ENCODE measurements around the gene TPTE.
"Not testable (repeated sequence)": the region's sequence is repeated elsewhere in the genome, so short reads cannot be mapped to it uniquely, and the experiment has no call there.

TPTE gene

DNA sequence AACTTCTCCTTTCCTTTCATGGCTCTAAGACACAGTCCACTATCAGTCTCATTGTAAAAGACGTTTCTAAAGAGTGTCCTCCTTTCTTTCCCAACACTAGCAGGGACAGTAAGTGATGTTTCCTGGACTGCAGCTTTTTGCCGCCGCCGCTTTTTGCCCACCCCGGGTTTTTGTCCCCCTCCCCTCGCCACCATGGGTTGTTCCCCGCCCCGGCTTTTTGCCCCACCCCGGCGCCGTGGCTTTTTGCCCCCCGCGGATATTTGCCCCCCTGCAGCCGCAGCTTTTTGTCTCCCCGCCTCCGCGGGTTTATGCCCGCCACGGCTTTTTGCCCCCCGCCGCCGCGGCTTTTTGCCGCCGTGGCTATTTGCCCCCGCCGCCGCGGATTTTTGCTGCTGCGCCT is 95.2 kb downstream of the TPTE start:
- H3K9ac ChIP-seq (ENCODE audit: low read depth, low read length): no peak overlapping the region
- no peak overlapping the region for H3K4me3 ChIP-seq (ENCODE audit: low read depth, low read length)
- H3K4me1 ChIP-seq (ENCODE audit: control insufficient read depth, insufficient read depth, low read length): no peaks in the 10 kb centered on the region
- no peaks in the 10 kb centered on the region for H3K27me3 ChIP-seq (ENCODE audit: control insufficient read depth, insufficient read depth, low read length)
- no peak overlapping the region for H3K27ac ChIP-seq (ENCODE audit: low read depth, low read length)
- H3K36me3 ChIP-seq (ENCODE audit: control insufficient read depth, insufficient read depth, low read length): no peaks in the 10 kb centered on the region
- peaks cover 68% of the 10 kb centered on the region for H3K9me3 ChIP-seq (ENCODE audit: control insufficient read depth, insufficient read depth, low read length)

- H3K36me3 ChIP-seq (ENCODE audit: control insufficient read depth, insufficient read depth, low read length); H3K4me1 ChIP-seq (ENCODE audit: control insufficient read depth, insufficient read depth, low read length); H3K27ac ChIP-seq (ENCODE audit: low read depth, low read length); H3K27me3 ChIP-seq (ENCODE audit: control insufficient read depth, insufficient read depth, low read length); H3K4me3 ChIP-seq (ENCODE audit: low read depth, low read length); H3K9ac ChIP-seq (ENCODE audit: low read depth, low read length): not testable (repeated sequence)
- H3K9me3 ChIP-seq (ENCODE audit: control insufficient read depth, insufficient read depth, low read length): peaks cover 69% of the 10 kb centered on the region
Observed at GRCh38 chr21:10617133-10617752, 95.9 kb downstream of the TPTE start.

DNA sequence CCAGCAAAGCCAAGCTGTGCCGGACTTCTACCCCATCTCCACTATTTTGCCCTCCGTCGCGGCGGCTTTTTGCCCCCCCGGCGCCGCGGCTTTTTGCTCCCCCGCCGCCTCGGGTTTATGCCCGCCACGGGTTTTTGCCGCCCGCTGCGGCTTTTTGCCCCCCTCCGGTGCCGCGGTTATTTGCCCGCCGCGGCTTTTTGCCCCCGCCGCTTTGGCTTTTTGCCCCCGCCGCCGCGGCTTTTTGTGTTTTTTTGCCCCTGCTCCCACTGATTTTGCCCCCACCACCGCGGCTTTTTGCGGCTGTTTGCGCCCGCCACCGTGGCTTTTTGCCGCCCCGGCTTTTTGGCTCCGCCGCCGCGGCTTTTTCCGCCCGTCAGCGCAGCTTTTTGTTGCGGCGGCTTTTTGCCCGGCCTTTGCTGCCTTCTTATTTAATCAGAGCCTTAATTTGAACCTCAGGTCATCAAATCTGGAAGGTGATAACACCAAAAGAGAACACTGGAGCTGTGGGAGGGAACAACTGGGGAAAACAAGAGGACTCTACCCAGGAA is 106.0 kb downstream of the TPTE start:
- Histone ChIP-seq H3K9me3 (ENCODE audit: control insufficient read depth, insufficient read depth, low read length) (peaks cover 64% of the 10 kb centered on the region), H3K27me3 (ENCODE audit: control insufficient read depth, insufficient read depth, low read length) (no peaks in the 10 kb centered on the region), H3K9ac (ENCODE audit: low read depth, low read length) (no peak overlapping the region), H3K4me1 (ENCODE audit: control insufficient read depth, insufficient read depth, low read length) (no peaks in the 10 kb centered on the region), H3K27ac (ENCODE audit: low read depth, low read length) (no peak overlapping the region), H3K4me3 (ENCODE audit: low read depth, low read length) (no peak overlapping the region), H3K36me3 (ENCODE audit: control insufficient read depth, insufficient read depth, low read length) (no peaks in the 10 kb centered on the region)

DNA sequence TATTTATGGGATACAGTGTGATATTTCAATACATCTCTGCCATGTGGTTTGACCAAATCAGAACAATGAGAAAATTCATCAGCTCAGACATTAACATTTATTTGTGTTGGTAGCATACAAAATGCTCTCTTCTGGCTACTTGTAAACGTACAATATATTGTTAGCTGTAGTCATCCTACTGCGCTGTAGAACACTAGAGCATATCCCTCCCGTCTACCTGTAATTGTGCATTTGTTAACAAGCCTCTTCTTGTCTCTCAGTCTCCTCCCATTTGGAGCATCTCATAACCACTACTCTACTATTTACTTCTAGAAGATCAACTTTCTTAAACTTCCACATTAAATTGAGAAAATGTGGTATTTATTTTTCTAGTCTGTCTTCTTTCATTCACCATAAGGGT is 107.9 kb downstream of the TPTE start:
- not testable (repeated sequence) for H3K4me1 ChIP-seq (ENCODE audit: control insufficient read depth, insufficient read depth, low read length); H3K36me3 ChIP-seq (ENCODE audit: control insufficient read depth, insufficient read depth, low read length); H3K4me3 ChIP-seq (ENCODE audit: low read depth, low read length); H3K27ac ChIP-seq (ENCODE audit: low read depth, low read length); H3K9ac ChIP-seq (ENCODE audit: low read depth, low read length); H3K27me3 ChIP-seq (ENCODE audit: control insufficient read depth, insufficient read depth, low read length)
- peaks cover 63% of the 10 kb centered on the region for H3K9me3 ChIP-seq (ENCODE audit: control insufficient read depth, insufficient read depth, low read length)

DNA sequence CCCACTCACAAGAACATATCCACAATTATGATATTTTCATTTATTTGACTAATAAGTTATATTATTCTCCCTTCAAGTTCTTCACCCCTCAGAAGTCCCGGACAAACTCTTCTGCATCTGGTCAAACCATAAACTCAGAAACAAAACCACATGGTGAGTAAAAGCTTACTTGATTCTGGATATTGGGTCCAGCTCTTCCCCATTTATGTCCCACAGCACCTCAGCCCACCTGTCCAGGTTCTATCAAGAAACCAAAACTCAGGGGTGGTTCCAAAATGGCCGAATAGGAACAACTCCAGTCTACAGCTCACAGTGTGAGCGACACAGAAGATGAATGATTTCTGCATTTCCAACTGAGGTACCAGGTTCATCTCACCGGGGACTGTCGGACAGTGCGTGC is 109.4 kb downstream of the TPTE start:
- H3K36me3 ChIP-seq (ENCODE audit: control insufficient read depth, insufficient read depth, low read length); H3K4me1 ChIP-seq (ENCODE audit: control insufficient read depth, insufficient read depth, low read length); H3K27ac ChIP-seq (ENCODE audit: low read depth, low read length); H3K9ac ChIP-seq (ENCODE audit: low read depth, low read length); H3K4me3 ChIP-seq (ENCODE audit: low read depth, low read length); H3K27me3 ChIP-seq (ENCODE audit: control insufficient read depth, insufficient read depth, low read length): not testable (repeated sequence)
- peaks cover 57% of the 10 kb centered on the region for H3K9me3 ChIP-seq (ENCODE audit: control insufficient read depth, insufficient read depth, low read length)

- not testable (repeated sequence) for H3K36me3 ChIP-seq (ENCODE audit: control insufficient read depth, insufficient read depth, low read length); H3K27ac ChIP-seq (ENCODE audit: low read depth, low read length); H3K27me3 ChIP-seq (ENCODE audit: control insufficient read depth, insufficient read depth, low read length); H3K4me3 ChIP-seq (ENCODE audit: low read depth, low read length); H3K4me1 ChIP-seq (ENCODE audit: control insufficient read depth, insufficient read depth, low read length); H3K9ac ChIP-seq (ENCODE audit: low read depth, low read length)
- H3K9me3 ChIP-seq (ENCODE audit: control insufficient read depth, insufficient read depth, low read length): peaks cover 56% of the 10 kb centered on the region
Observed at GRCh38 chr21:10631316-10631715, 109.9 kb downstream of the TPTE start.

- not testable (repeated sequence) for H3K27me3 ChIP-seq (ENCODE audit: control insufficient read depth, insufficient read depth, low read length); H3K36me3 ChIP-seq (ENCODE audit: control insufficient read depth, insufficient read depth, low read length)
- H3K9me3 ChIP-seq (ENCODE audit: control insufficient read depth, insufficient read depth, low read length): peaks cover 66% of the 10 kb centered on the region
Observed at GRCh38 chr21:10638144-10638543, 116.8 kb downstream of the TPTE start.

DNA sequence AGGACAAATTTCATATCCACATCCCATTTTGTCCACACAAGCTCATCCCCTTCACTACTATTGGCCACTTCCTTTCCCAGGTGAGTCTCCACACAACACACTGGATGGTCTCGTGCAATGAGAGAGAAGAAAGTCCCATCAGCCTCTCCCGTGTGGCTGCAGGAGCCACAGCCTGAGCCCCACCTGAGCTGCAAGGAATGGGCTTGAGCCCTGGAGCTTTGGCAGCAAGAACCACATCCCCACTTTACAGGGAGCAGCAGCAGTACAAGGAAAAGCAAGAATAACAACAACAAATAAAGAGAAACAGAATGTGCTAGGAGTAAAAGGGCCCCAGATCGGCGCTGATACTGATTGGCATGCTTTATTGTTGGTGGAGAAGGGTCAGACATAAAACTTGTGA is 117.7 kb downstream of the TPTE start:
- H3K36me3 ChIP-seq (ENCODE audit: control insufficient read depth, insufficient read depth, low read length): no peaks in the 10 kb centered on the region
- no peak overlapping the region for H3K4me3 ChIP-seq (ENCODE audit: low read depth, low read length)
- H3K4me1 ChIP-seq (ENCODE audit: control insufficient read depth, insufficient read depth, low read length): no peaks in the 10 kb centered on the region
- H3K9me3 ChIP-seq (ENCODE audit: control insufficient read depth, insufficient read depth, low read length): peaks cover 75% of the 10 kb centered on the region
- H3K27ac ChIP-seq (ENCODE audit: low read depth, low read length): no peak overlapping the region
- no peak overlapping the region for H3K9ac ChIP-seq (ENCODE audit: low read depth, low read length)
- H3K27me3 ChIP-seq (ENCODE audit: control insufficient read depth, insufficient read depth, low read length): no peaks in the 10 kb centered on the region

More at GRCh38 chr21:10638144-10638543, 116.8 kb downstream of the TPTE start:
- not testable (repeated sequence) for H3K9ac ChIP-seq (ENCODE audit: low read depth, low read length); H3K4me3 ChIP-seq (ENCODE audit: low read depth, low read length); H3K27ac ChIP-seq (ENCODE audit: low read depth, low read length); H3K4me1 ChIP-seq (ENCODE audit: control insufficient read depth, insufficient read depth, low read length)

GRCh38 chr21:10639746-10640145 is 118.4 kb downstream of the TPTE start:
- H3K9me3 ChIP-seq (ENCODE audit: control insufficient read depth, insufficient read depth, low read length): peaks cover 76% of the 10 kb centered on the region
- H3K27me3 ChIP-seq (ENCODE audit: control insufficient read depth, insufficient read depth, low read length); H3K4me1 ChIP-seq (ENCODE audit: control insufficient read depth, insufficient read depth, low read length); H3K9ac ChIP-seq (ENCODE audit: low read depth, low read length); H3K36me3 ChIP-seq (ENCODE audit: control insufficient read depth, insufficient read depth, low read length); H3K4me3 ChIP-seq (ENCODE audit: low read depth, low read length); H3K27ac ChIP-seq (ENCODE audit: low read depth, low read length): not testable (repeated sequence)

DNA sequence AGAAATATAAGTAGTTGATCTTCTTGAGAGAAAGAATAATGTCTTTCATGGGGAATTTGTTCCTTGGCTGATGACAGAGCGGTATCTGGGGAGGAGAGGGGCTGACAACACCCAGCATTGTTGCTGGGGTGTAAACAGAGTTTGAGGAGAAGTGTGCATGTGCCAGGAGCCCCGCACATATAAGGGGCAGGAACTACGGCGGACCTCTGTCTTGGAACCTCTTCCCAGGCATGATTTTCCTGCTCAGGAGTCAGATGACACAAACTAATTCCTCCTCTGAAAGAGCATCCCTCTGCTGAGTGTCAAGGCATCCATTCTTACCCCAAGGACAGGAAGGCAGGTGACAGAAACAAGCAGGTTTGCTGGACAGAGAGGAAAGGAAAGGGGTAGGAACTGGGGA is 119.1 kb downstream of the TPTE start:
- Histone ChIP-seq H3K4me3 (ENCODE audit: low read depth, low read length) (no peak overlapping the region), H3K36me3 (ENCODE audit: control insufficient read depth, insufficient read depth, low read length) (no peaks in the 10 kb centered on the region), H3K27ac (ENCODE audit: low read depth, low read length) (no peak overlapping the region), H3K9me3 (ENCODE audit: control insufficient read depth, insufficient read depth, low read length) (peaks cover 82% of the 10 kb centered on the region), H3K27me3 (ENCODE audit: control insufficient read depth, insufficient read depth, low read length) (no peaks in the 10 kb centered on the region), H3K9ac (ENCODE audit: low read depth, low read length) (no peak overlapping the region), H3K4me1 (ENCODE audit: control insufficient read depth, insufficient read depth, low read length) (no peaks in the 10 kb centered on the region)

- no peaks in the 10 kb centered on the region for H3K4me1 ChIP-seq (ENCODE audit: control insufficient read depth, insufficient read depth, low read length)
- peaks cover 89% of the 10 kb centered on the region for H3K9me3 ChIP-seq (ENCODE audit: control insufficient read depth, insufficient read depth, low read length)
- H3K4me3 ChIP-seq (ENCODE audit: low read depth, low read length): no peak overlapping the region
- H3K9ac ChIP-seq (ENCODE audit: low read depth, low read length): no peak overlapping the region
- no peak overlapping the region for H3K27ac ChIP-seq (ENCODE audit: low read depth, low read length)
- no peaks in the 10 kb centered on the region for H3K27me3 ChIP-seq (ENCODE audit: control insufficient read depth, insufficient read depth, low read length)
- H3K36me3 ChIP-seq (ENCODE audit: control insufficient read depth, insufficient read depth, low read length): no peaks in the 10 kb centered on the region
Observed at GRCh38 chr21:10641107-10641506, 119.7 kb downstream of the TPTE start.

Data from HUES48 (cell line).